HEK293 (cell line): ENCODE measurements around the gene TSPAN11.

ENCODE experiments used
- CTCF ChIA-PET: fragments of 350-600 bp; formaldehyde crosslinking; extraction: SDS; loops from one replicate; lab custom pipeline; 2021; ENCODE audit warnings: antibody characterized with exemption; lab: Yijun Ruan, JAX
- POLR2A ChIA-PET: fragments of 300-600 bp; formaldehyde crosslinking; extraction: SDS; loops from one replicate; lab custom pipeline; 2020; ENCODE audit warnings: antibody characterized with exemption, inconsistent platforms; lab: Yijun Ruan, JAX
- H3K27ac ChIP-seq: fragments of 200-500 bp; sonication (Bioruptor generic); 2 replicates; pipeline ENCODE4 v1.5.1; 2014; ENCODE audit warnings: low read depth, low read length, control low read depth, inconsistent platforms; ENCODE audit errors: extremely low read depth
- H3K36me3 ChIP-seq, 2 experiments: fragments of 200-500 bp in 1 of 2; sonication (Bioruptor generic) in 1 of 2; 1 replicate in 1 of 2; 2 replicates in 1 of 2; pipeline ENCODE4 v1.5.1; 2014 to 2017; ENCODE audit warnings: inconsistent platforms in 2 of 2, low read length in 2 of 2; ENCODE audit not compliant: control insufficient read depth in 2 of 2, insufficient read depth in 1 of 2
- H3K4me1 ChIP-seq: fragments of 200-500 bp; sonication (Bioruptor generic); 2 replicates; pipeline ENCODE4 v1.5.1; 2014; ENCODE audit warnings: mild to moderate bottlenecking, low read length, inconsistent platforms; ENCODE audit not compliant: control insufficient read depth, insufficient read depth
- H3K4me3 ChIP-seq: 2 replicates; pipeline ENCODE4 v1.5.1; 2011; ENCODE audit warnings: low read depth, mild to moderate bottlenecking, control low read depth, low read length, moderate library complexity
- H3K9me3 ChIP-seq: fragments of 200-500 bp; sonication (Bioruptor generic); 2 replicates; pipeline ENCODE4 v1.5.1; 2014; ENCODE audit warnings: low read depth, low read length, inconsistent platforms; ENCODE audit not compliant: control insufficient read depth, insufficient read depth
- EGR2 ChIP-seq: fragments of 450-650 bp; formaldehyde crosslinking; IDR thresholded peaks from 2 replicates; pipeline ENCODE4 v1.5.1; 2016; ENCODE audit warnings: low read depth, missing biosample characterization, missing genetic modification characterization
- GFI1B ChIP-seq: fragments of 450-650 bp; formaldehyde crosslinking; IDR thresholded peaks from 2 replicates; pipeline ENCODE4 v1.5.1; 2016; ENCODE audit warnings: missing biosample characterization, missing genetic modification characterization
- GLI2 ChIP-seq: fragments of 450-650 bp; formaldehyde crosslinking; IDR thresholded peaks from 2 replicates; pipeline ENCODE4; 2017; ENCODE audit warnings: missing biosample characterization, missing genetic modification characterization, low read depth, borderline replicate concordance
- HOXC10 ChIP-seq: sonication (generic); formaldehyde crosslinking; IDR thresholded peaks from 2 replicates; pipeline ENCODE4 v1.8.1; 2023; ENCODE audit warnings: mild to moderate bottlenecking, missing genetic modification reagents
- KLF7 ChIP-seq: fragments of 450-650 bp; formaldehyde crosslinking; IDR thresholded peaks from 2 replicates; pipeline ENCODE4 v1.5.1; 2016; ENCODE audit warnings: missing biosample characterization, missing genetic modification characterization, borderline replicate concordance
- KLF8 ChIP-seq: fragments of 450-650 bp; formaldehyde crosslinking; IDR thresholded peaks from 2 replicates; pipeline ENCODE4 v1.5.1; 2016; ENCODE audit warnings: missing biosample characterization, missing genetic modification characterization
- PRDM1 ChIP-seq: fragments of 450-650 bp; formaldehyde crosslinking; IDR thresholded peaks from 2 replicates; pipeline ENCODE4; 2016; ENCODE audit warnings: missing biosample characterization, missing genetic modification characterization
- REST ChIP-seq: fragments of 450-650 bp; formaldehyde crosslinking; IDR thresholded peaks from 2 replicates; pipeline ENCODE4 v1.5.1; 2016; ENCODE audit warnings: missing biosample characterization, missing genetic modification characterization
- ZBTB8A ChIP-seq: fragments of 450-650 bp; formaldehyde crosslinking; IDR thresholded peaks from 2 replicates; pipeline ENCODE4 v1.5.1; 2016; ENCODE audit warnings: missing biosample characterization, missing genetic modification characterization
- ZIC2 ChIP-seq: fragments of 450-650 bp; formaldehyde crosslinking; IDR thresholded peaks from 2 replicates; pipeline ENCODE4 v1.5.1; 2016; ENCODE audit warnings: missing biosample characterization, missing genetic modification characterization
- ZNF175 ChIP-seq: fragments of 450-650 bp; formaldehyde crosslinking; IDR thresholded peaks from 2 replicates; pipeline ENCODE4 v1.5.1; 2016; ENCODE audit warnings: missing biosample characterization, missing genetic modification characterization
- ZNF19 ChIP-seq: fragments of 450-650 bp; formaldehyde crosslinking; IDR thresholded peaks from 2 replicates; pipeline ENCODE4; 2016; ENCODE audit warnings: missing biosample characterization, missing genetic modification characterization, low read depth
- ZNF266 ChIP-seq: fragments of 450-650 bp; formaldehyde crosslinking; IDR thresholded peaks from 2 replicates; pipeline ENCODE4 v1.5.1; 2016; ENCODE audit warnings: missing biosample characterization, missing genetic modification characterization, low read depth
- ZNF280D ChIP-seq: fragments of 450-650 bp; formaldehyde crosslinking; IDR thresholded peaks from 2 replicates; pipeline ENCODE4 v1.5.1; 2016; ENCODE audit warnings: missing biosample characterization, missing genetic modification characterization
- ZNF354C ChIP-seq: fragments of 450-650 bp; formaldehyde crosslinking; IDR thresholded peaks from 2 replicates; pipeline ENCODE4 v1.5.1; 2016; ENCODE audit warnings: missing biosample characterization, missing genetic modification characterization, low read depth, borderline replicate concordance
- ZNF362 ChIP-seq: fragments of 450-650 bp; formaldehyde crosslinking; IDR thresholded peaks from 2 replicates; pipeline ENCODE4 v1.5.1; 2016; ENCODE audit warnings: missing biosample characterization, missing genetic modification characterization
- ZNF433 ChIP-seq: fragments of 450-650 bp; formaldehyde crosslinking; IDR thresholded peaks from 2 replicates; pipeline ENCODE4 v1.5.1; 2016; ENCODE audit warnings: missing biosample characterization, missing genetic modification characterization, low read depth
- ZNF624 ChIP-seq: fragments of 450-650 bp; formaldehyde crosslinking; IDR thresholded peaks from 2 replicates; pipeline ENCODE4 v1.5.1; 2017; ENCODE audit warnings: missing biosample characterization, missing genetic modification characterization
- ZNF776 ChIP-seq: fragments of 450-650 bp; formaldehyde crosslinking; IDR thresholded peaks from 2 replicates; pipeline ENCODE4 v1.5.0; 2017; ENCODE audit warnings: missing biosample characterization, missing genetic modification characterization, borderline replicate concordance

The TSPAN11 gene

DNA sequence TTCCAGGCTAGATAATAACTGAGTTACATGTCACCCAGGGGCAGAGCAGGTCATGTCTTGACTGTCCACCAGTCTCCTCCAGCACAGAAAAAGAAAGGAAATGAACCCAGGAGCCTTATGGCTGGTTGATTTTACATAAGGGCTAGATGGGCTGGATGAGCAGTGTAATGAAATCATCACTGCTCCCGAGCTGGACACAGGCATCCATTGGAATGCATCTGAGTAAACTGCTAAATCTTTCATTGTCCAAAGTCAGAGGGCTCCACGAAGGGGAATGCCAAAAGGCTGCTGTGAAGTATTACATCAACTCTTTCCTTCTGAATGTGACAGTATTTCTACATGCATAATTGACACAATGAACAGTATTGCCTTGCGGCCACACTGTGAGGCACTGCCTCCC, 30.1 kb upstream of the TSPAN11 start (continued):
- TF ChIP-seq ZNF280D (tag by site-specific recombination): no peak
- TF ChIP-seq ZNF266 (tag by site-specific recombination): no peak
- TF ChIP-seq ZNF624: no peak
- TF ChIP-seq GLI2: no peak
- TF ChIP-seq ZNF776 (tag by site-specific recombination): no peak
- TF ChIP-seq ZIC2 (tag by site-specific recombination): no peak
- no peak for TF ChIP-seq KLF7 (tag by site-specific recombination)

GRCh38 chr12:30898846-30899245, 27.7 kb upstream of the TSPAN11 start:
- POLR2A ChIA-PET: no interaction called here
- H3K36me3 ChIP-seq: no peaks in the 10 kb centered on the region
- no peak for TF ChIP-seq ZNF175 (tag by site-specific recombination)
- H3K4me3 ChIP-seq: no peak overlapping the region
- no peaks in the 10 kb centered on the region for H3K4me1 ChIP-seq
- no peak overlapping the region for H3K27ac ChIP-seq
- no peaks in the 10 kb centered on the region for H3K9me3 ChIP-seq
- CTCF ChIA-PET: no interaction called here

- Histone ChIP-seq H3K36me3 (no peaks in the 10 kb centered on the region), H3K4me3 (no peak overlapping the region), H3K4me1 (no peaks in the 10 kb centered on the region), H3K27ac (no peak overlapping the region), H3K9me3 (no peaks in the 10 kb centered on the region)
- TF ChIP-seq ZNF19 (tag by site-specific recombination): no peak
- peak; percentile 65; the same call in 1 of the 2 replicates for TF ChIP-seq PRDM1 (tag by site-specific recombination)
- CTCF ChIA-PET: interaction anchor here (0.7 to 1.1 kb wide), 2 partner anchors 86 to 338 kb away, joined by 3 read pairs; no protein-coding TSS in a partner anchor
- POLR2A ChIA-PET: no interaction called here
These were observed 26.2 kb upstream of the TSPAN11 start for GRCh38 chr12:30900351-30900750.

GRCh38 chr12:30902001-30902400, 24.5 kb upstream of the TSPAN11 start:
- no peak overlapping the region for H3K27ac ChIP-seq
- no peak for TF ChIP-seq GFI1B
- TF ChIP-seq, all 188 proteins: peak for 0
- Histone ChIP-seq H3K4me3 (no peak overlapping the region), H3K36me3 (no peaks in the 10 kb centered on the region), H3K9me3 (no peaks in the 10 kb centered on the region), H3K4me1 (no peaks in the 10 kb centered on the region)
- ChIA-PET CTCF (no interaction called here), POLR2A (no interaction called here)

GRCh38 chr12:30902596-30902995, 24.0 kb upstream of the TSPAN11 start:
- ChIA-PET POLR2A (no interaction called here), CTCF (interaction anchor here (0.7 kb wide), 1 partner anchor 120 kb away, joined by 5 read pairs; no protein-coding TSS in a partner anchor)
- Histone ChIP-seq H3K9me3 (no peaks in the 10 kb centered on the region), H3K36me3 (no peaks in the 10 kb centered on the region), H3K4me3 (no peak overlapping the region), H3K4me1 (no peaks in the 10 kb centered on the region), H3K27ac (no peak overlapping the region)
- TF ChIP-seq PRDM1 (tag by site-specific recombination) (no peak), ZNF362 (no peak), ZNF433 (tag by site-specific recombination) (no peak), KLF8 (tag by site-specific recombination) (no peak), EGR2 (tag by site-specific recombination) (no peak), ZNF354C (tag by site-specific recombination) (no peak), REST (tag by site-specific recombination) (no peak), HOXC10 (CRISPR knock-in tag) (no peak), ZBTB8A (tag by site-specific recombination) (no peak)
